Measurements from ENCODE around the gene RPS26. TPM values are rescaled to one million over a fixed set of nuclear protein-coding genes. Genes with fewer than 3 reads are reported as not detected.

RPS26 gene
- total and polyA plus RNA-seq, 2 of the 13 experiments (the other 11 are each of a cell fraction or from before 2014, with no cell fraction given), result 150 to 421 TPM

DNA sequence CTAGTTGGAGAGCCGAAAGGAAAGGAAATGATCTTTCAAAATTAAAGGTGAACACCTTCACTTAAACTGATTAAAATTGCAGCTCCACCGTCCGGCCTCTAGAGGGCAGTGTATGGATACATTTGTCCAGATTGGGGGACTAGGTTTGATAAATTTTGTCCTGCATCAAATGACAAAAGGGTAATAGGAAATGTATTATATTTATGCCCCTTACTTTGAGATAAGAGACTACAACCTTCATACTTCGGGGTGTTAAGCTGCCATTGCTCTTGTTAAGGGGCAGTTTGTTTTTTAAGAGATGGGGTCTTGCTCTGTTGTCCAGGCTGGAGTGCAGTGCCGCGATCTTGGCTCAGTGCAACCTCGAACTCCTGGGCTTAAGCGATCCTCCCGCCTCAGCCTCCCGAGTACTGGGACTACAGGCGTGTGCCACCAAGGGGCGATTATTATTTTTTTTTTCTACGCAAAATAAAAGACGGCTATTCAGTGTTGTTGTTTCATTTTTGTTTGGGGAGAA, 45.5 kb upstream of the RPS26 start:
- Histone ChIP-seq H2AFZ (ENCODE audit: low read length) (no peak overlapping the region), H3K79me2 (ENCODE audit: insufficient read depth, low read length) (peaks cover 20% of the 10 kb centered on the region), H3K36me3 (replicated peaks in 1 of 2; ENCODE audit: control insufficient read depth in 1 of 2, insufficient read depth in 2 of 2, low read length in 2 of 2) (peaks cover 9 to 29% of the 10 kb centered on the region in 2 experiments), H3K27ac (ENCODE audit: extremely low read length, insufficient read depth, low read length) (peak overlapping the region; percentile 92), H3K4me1 (ENCODE audit: insufficient read depth, low read length) (peaks cover 44% of the 10 kb centered on the region), H4K20me1 (ENCODE audit: insufficient read depth, low read length) (no peaks in the 10 kb centered on the region), H3K4me2 (ENCODE audit: low read depth, low read length) (peak overlapping the region; percentile 77), H3K27me3 (ENCODE audit: control insufficient read depth in 1 of 2, insufficient read depth in 2 of 2, low read length in 2 of 2) (peaks cover 0 to 3% of the 10 kb centered on the region in 2 experiments; a peak in 1 of 5 replicates), H3K9me3 (ENCODE audit: low read length) (no peaks in the 10 kb centered on the region), H3K4me3 (replicated peaks in 1 of 3; ENCODE audit: insufficient read depth in 1 of 3, low read depth in 2 of 3, low read length in 3 of 3) (peak overlapping the region; percentile 84 to 88 (median 84)), H3K9ac (ENCODE audit: insufficient read depth, low read depth, low read length) (peak overlapping the region; percentile 88)
- WGBS (ENCODE audit: low lambda C conversion rate), result 5% methylated on average over 14 of the region's 14 CpGs
- BruUV-seq (replicated peaks), result no TSS peak
- ChIA-PET CTCF (ENCODE audit: low intra/inter-chr PET ratio, low total read pairs) (interaction anchor here (1.0 to 3.0 kb wide), 4 partner anchors 30 to 46 kb away, joined by 3 to 79 read pairs (median 5); partner anchors contain the start of genes CDK2 and RPS26), POLR2A (interaction anchor here (0.7 to 3.5 kb wide), 21 partner anchors 11 to 275 kb away, joined by 3 to 60 read pairs (median 8); partner anchors contain the start of genes IKZF4, ORMDL2, PA2G4 and PYM1)
- in situ Hi-C loops (cut with HindIII; ENCODE audit: extremely low pct_ligation_motif_present, low pct_unique_long_range_greater_than_20kb) (loop anchor here (5.0 kb wide), 1 partner anchor 36 kb away; no protein-coding TSS in a partner anchor), intact Hi-C loops (cut with micrococcal nuclease; ENCODE audit: unreplicated experiment) (loop anchor here (1.0 to 2.0 kb wide), 4 partner anchors 15 to 85 kb away; partner anchors contain the start of genes ERBB3 and RPS26)
- peak; percentile 83 for FAIRE-seq
- DNase-seq (ENCODE audit: low spot score), result peak; percentile 67
- no peak for ATAC-seq
- TF ChIP-seq, protein P1, sequence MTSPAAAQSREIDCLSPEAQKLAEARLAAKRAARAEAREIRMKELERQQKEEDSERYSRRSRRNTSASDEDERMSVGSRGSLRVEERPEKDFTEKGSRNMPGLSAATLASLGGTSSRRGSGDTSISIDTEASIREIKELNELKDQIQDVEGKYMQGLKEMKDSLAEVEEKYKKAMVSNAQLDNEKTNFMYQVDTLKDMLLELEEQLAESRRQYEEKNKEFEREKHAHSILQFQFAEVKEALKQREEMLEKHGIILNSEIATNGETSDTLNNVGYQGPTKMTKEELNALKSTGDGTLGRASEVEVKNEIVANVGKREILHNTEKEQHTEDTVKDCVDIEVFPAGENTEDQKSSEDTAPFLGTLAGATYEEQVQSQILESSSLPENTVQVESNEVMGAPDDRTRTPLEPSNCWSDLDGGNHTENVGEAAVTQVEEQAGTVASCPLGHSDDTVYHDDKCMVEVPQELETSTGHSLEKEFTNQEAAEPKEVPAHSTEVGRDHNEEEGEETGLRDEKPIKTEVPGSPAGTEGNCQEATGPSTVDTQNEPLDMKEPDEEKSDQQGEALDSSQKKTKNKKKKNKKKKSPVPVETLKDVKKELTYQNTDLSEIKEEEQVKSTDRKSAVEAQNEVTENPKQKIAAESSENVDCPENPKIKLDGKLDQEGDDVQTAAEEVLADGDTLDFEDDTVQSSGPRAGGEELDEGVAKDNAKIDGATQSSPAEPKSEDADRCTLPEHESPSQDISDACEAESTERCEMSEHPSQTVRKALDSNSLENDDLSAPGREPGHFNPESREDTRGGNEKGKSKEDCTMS (CRISPR knock-in tag; conservative IDR thresholded peaks at IDR 0.05), result no peak
- TF ChIP-seq NR3C1 (CRISPR knock-in tag; IDR thresholded peaks at IDR 0.05) (no peak), NR2F6 (IDR thresholded peaks at IDR 0.05) (no peak), NR2F6 (CRISPR knock-in tag; IDR thresholded peaks at IDR 0.05) (no peak), ZNF205 (CRISPR knock-in tag; IDR thresholded peaks at IDR 0.05) (no peak), FLYWCH1 (CRISPR knock-in tag; IDR thresholded peaks at IDR 0.05) (no peak), ZNF335 (CRISPR knock-in tag; IDR thresholded peaks at IDR 0.05) (no peak), SOX5 (CRISPR knock-in tag; IDR thresholded peaks at IDR 0.05; ENCODE audit: borderline replicate concordance) (no peak), ZNF510 (CRISPR knock-in tag; IDR thresholded peaks at IDR 0.05; ENCODE audit: low read depth) (peak; percentile 10; the same call in 1 of the 2 replicates), MED1 (CRISPR knock-in tag; IDR thresholded peaks at IDR 0.05) (no peak), KLF12 (CRISPR knock-in tag; IDR thresholded peaks at IDR 0.05; ENCODE audit: borderline replicate concordance) (no peak), SP1 (IDR thresholded peaks at IDR 0.05) (no peak), SP1 (CRISPR knock-in tag; IDR thresholded peaks at IDR 0.05) (0 out of 2 replicates have a peak, but pooled peaks have one; percentile 20), HDAC2 (CRISPR knock-in tag; IDR thresholded peaks at IDR 0.05) (peak; percentile 45; the same call in 1 of the 2 replicates), ZMYM3 (CRISPR knock-in tag; IDR thresholded peaks at IDR 0.05) (peak; percentile 88), HNRNPH1 (optimal IDR thresholded peaks at IDR 0.05; ENCODE audit: low read depth, low read length) (no peak), RCOR2 (CRISPR knock-in tag; IDR thresholded peaks at IDR 0.05) (peak; percentile 29; the same call in 1 of the 2 replicates), THAP11 (CRISPR knock-in tag; IDR thresholded peaks at IDR 0.05) (peak; percentile 39), RFXANK (CRISPR knock-in tag; IDR thresholded peaks at IDR 0.05) (no peak)
- TF ChIP-seq, protein P2, sequence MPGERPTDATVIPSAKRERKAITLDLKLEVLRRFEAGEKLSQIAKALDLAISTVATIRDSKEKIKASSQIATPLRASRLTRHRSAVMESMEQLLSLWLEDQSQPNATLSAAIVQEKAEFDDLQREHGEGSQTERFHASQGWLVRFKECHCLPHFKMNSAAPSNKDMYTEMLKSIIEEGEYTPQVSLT (CRISPR knock-in tag; IDR thresholded peaks at IDR 0.05; ENCODE audit: borderline replicate concordance, low read depth), result no peak
- TF ChIP-seq, protein P3, sequence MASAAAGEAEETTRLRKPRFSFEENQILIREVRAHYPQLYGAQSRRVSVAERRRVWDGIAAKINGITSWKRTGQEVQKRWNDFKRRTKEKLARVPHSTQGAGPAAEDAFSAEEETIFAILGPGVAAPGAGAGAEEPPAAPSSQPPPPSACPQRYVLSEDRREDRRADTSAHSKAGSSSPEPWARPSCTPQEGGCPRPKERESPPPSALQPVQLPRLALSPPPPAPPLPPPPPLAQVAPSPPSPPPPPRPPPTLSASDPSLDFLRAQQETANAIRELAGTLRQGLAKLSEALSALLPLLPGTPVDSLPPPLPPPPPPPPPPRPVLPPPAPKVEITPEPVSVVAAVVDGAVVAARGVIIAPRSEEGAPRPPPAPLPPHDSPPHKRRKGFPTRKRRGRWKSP (CRISPR knock-in tag; IDR thresholded peaks at IDR 0.05), result 0 out of 2 replicates have a peak, but pooled peaks have one; percentile 32
- TF ChIP-seq, protein P4, sequence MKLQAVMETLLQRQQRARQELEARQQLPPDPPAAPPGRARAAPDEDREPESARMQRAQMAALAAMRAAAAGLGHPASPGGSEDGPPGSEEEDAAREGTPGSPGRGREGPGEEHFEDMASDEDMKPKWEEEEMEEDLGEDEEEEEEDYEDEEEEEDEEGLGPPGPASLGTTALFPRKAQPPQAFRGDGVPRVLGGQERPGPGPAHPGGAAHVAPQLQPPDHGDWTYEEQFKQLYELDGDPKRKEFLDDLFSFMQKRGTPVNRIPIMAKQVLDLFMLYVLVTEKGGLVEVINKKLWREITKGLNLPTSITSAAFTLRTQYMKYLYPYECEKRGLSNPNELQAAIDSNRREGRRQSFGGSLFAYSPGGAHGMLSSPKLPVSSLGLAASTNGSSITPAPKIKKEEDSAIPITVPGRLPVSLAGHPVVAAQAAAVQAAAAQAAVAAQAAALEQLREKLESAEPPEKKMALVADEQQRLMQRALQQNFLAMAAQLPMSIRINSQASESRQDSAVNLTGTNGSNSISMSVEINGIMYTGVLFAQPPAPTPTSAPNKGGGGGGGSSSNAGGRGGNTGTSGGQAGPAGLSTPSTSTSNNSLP (IDR thresholded peaks at IDR 0.05; ENCODE audit: low read depth, low read length), result peak; percentile 55; the same call in 1 of the 2 replicates
